DMS 273 (cell line): ENCODE data around the gene LSM14B.

Source experiments
- DNase-seq: peaks from one replicate; lab custom pipeline; 2025; ENCODE audit not compliant: unreplicated experiment; lab: John Stamatoyannopoulos, UW

Gene LSM14B

GRCh38 chr20:62178316-62179161, 56.3 kb downstream of the LSM14B start:
- no peak for DNase-seq

- DNase-seq: no peak
These were observed 56.9 kb downstream of the LSM14B start for GRCh38 chr20:62179162-62179504.

DNA sequence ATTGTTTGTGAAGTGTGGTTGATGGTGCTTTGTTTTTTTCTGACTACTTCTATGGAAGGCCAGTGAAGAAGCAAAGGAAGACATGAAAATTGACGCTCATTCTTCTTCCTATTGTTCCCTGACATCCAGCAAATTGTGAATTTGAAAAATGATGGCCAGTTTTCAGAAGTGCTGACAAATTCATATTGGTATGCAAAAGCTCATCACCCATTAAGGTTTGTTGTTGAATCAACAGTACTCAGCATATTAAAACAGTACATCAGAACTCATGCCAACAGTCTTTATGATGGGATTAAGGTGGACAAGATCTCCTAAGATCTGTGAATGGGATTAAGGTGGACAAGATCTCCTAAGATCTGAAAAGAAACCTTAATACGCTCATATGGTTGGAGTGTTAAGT, 59.5 kb downstream of the LSM14B start:
- no peak for DNase-seq

DNA sequence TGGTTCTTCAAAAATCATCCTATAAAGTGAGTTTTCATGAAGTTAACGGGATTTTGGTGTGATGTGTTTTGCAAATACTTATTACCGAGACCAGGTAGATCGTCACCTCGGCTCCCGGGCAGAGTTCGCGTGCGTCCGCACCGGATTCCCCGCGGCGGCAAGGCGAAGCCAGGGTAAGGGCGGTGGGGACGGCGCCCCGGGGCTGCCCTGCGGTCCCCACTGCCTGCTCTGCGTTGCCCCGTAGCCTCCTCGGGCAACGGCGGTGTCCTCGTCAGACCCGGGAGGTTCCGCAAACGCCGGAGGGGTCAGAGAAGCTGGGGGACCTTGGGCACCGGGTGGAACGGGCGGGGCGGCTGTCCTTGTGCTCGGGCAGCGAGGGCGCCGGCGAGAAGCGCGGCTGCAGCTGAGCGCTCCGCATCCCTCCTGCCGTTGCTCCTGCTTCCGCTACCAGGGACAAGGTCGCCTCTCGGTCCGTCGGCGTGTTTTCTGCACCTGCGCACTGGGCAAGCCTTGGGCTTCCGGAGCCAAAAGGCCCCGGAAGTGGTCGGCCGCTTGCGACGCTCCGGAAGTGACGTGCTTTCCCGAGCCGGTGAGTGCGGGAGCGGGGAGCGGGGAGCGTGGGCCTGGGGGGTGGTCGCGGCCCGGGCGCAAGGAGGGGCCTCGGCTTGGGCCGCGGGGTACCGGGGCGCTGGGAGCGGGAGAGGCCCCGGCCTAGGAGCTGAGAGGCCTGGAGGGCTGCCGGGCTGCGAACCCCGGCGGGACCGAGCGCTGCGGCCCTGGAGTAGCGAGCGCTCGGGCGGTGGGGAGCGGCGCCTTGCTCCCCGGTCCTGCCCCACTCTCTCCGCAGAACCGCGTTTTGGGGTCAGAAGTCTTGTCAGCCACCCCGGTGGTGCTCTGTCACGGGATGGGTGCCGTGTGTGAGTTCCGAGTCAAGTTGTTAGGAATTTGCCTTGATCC, 60.5 kb downstream of the LSM14B start, which contains the start of gene MTG2:
MTG2 (plus strand) TSS at position 560 of the 957 bp plus-strand sequence. CDS start 10,393 bp downstream, outside the sequence.
- DNase-seq: peak; percentile 98

DNA sequence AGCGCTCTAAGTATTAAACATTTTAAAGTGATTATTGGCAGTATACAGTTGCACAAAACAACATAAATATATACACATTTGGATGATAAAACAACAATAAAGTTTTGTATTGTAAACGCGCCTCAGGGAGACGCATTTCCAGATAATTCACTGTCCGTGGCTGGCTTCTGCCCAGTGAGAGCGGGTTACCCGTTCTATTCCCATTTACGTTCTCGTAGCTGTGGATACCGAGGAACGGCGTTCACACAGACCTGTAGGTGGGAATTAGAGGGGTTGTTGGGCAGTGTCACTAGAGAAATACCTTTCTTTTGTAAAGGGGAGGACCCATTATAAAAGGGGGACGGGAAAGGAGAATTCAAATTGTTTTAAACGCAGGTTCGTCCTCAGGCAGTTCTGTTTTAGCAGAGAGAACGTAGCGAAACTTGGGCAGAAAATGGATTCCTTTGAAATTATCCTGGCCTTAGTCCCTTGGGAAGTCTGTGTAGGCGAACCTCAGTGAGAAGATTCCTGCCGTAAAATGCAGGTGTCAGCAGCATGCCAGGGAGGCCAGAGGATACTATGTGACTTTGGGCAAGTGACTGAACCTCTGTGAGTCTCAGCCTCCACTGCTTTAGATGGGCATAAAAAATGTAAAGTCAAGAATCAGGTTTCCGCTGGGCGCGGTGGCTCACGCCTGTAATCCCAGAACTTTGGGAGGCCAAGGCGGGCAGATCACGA, 61.3 kb downstream of the LSM14B start:
- DNase-seq: peak; percentile 47
